ENCODE measurements around the gene PABPN1.
A peak's percentile ranks its signal among the peaks of the same experiment; 100 is the strongest.

Gene PABPN1

GRCh38 chr14:23306412-23307145 lies 14.7 kb upstream of the PABPN1 start, which contains the start of gene BCL2L2:
Gene BCL2L2 (plus strand): TSS chr14:23306833. CDS start chr14:23307768, 935 bp downstream.
- peak within 1 kb of the TSS; percentile 85 to 89 for H3K27ac ChIP-seq
- peak within 1 kb of the TSS; percentile 77 for H3K4me3 ChIP-seq
- DNase-seq (ENCODE audit: low spot score), result peak; percentile 96
- no peak for TF ChIP-seq CTCF (IDR thresholded peaks at IDR 0.05)

- TF ChIP-seq CTCF (IDR thresholded peaks at IDR 0.05), result no peak
- Histone ChIP-seq H3K27ac (peak overlapping the region; percentile 85 to 89), H3K4me3 (peak overlapping the region; percentile 77)
- no peak for DNase-seq (ENCODE audit: low spot score)
Measured at GRCh38 chr14:23307146-23307530, 14.1 kb upstream of the PABPN1 start.

- TF ChIP-seq CTCF (IDR thresholded peaks at IDR 0.05), result no peak
Measured at GRCh38 chr14:23307687-23308644, 13.3 kb upstream of the PABPN1 start.

GRCh38 chr14:23308721-23309445 lies 12.4 kb upstream of the PABPN1 start:
- H3K4me3 ChIP-seq, result peak overlapping the region; percentile 77
- H3K27ac ChIP-seq, result no peak overlapping the region
- DNase-seq (ENCODE audit: low spot score), result no peak
- no peak for TF ChIP-seq CTCF (IDR thresholded peaks at IDR 0.05)

More at GRCh38 chr14:23307687-23308644, 13.3 kb upstream of the PABPN1 start:
- H3K4me3 ChIP-seq, result peak overlapping the region; percentile 77
- H3K27ac ChIP-seq, result peak overlapping the region; percentile 85 to 89
- no peak for DNase-seq (ENCODE audit: low spot score)

DNA sequence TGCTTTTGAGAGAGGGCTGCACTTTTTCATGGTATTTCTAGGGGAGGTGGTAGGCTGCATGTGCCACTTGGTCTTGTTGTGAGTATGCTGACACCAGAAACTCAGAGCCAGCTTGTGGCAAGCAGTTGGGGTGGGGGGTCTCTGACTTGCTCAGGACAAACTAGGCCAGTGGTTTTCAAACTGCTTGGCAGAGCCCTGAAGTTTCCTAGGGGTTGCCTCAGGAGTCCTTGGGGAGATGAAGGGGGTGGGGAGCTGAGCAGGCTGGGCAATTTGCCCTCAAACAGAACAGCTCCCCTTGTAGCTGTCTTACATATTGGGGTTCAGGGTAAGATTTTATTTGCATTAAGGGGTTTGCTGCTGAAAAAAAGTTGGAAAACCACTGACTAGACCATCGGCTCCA lies 10.7 kb upstream of the PABPN1 start:
- Histone ChIP-seq H3K27ac (no peak overlapping the region), H3K4me3 (no peak overlapping the region)
- no peak for TF ChIP-seq CTCF (IDR thresholded peaks at IDR 0.05)
- no peak for DNase-seq (ENCODE audit: low spot score)

DNA sequence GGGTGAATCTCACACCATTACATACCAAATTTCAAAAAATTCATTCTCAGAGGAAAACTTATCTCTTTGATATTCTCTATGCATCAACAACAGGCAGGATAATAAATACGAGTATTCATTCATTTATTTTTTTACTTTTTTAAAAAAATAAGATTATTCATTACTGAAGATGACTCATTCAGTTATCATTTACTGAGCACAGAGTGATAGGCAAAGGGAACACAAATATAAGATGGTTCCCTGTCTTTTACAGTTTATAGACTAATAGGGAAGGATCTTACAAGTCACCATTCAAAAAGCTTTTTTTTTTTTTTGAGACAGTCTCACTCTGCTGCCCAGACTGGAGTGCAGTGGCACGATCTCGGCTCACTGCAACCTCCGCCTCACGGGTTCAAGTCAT lies 5.0 kb upstream of the PABPN1 start:
- no peak for TF ChIP-seq CTCF (IDR thresholded peaks at IDR 0.05)
- Histone ChIP-seq H3K4me3 (no peak overlapping the region), H3K27ac (no peak overlapping the region)
- DNase-seq (ENCODE audit: low spot score), result no peak
